ENCODE data around the gene WDFY4.

WDFY4 gene

DNA sequence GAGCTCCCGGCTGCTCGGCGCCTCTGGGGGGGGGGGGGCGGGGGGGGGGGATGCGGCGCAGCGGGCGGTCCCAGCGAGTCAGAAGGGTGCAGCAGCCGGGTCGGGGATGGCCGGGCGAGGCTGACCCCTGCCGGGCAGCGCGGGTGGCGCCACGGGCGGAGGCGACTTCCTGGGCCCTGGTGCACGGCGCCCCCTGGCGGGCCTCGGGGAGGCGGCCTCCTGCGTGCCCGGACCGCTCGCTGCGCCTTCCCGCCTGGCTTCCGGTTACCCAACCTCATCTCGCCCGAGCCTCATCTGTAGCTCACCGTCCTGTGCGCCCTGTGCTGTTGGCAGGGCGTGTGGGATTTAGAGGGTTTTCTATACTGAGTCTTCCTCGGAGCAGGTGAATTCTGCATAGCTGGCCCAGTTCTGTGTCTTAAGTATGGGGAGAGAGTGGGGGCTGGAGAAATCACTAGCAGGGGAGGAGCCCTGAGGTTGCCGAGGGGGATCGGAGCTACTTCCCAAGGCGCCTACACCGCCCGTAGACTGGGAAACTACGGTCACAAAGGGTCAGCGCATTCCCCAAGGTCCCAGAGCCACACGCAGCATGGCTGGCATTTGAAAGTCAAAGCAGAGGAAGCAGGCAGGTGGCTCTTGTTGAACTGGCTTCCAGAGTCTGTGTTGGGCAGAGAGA is 28.3 kb upstream of the WDFY4 start:
- 4% methylated on average over 20 of the region's 46 CpGs for WGBS
- Histone ChIP-seq H3K23ac (ENCODE audit: low read length in 2 of 2) (no peak overlapping the region), H3K4me3 (ENCODE audit: insufficient read depth in 1 of 2, low read depth in 1 of 2, low read length in 2 of 2) (peak overlapping the region; percentile 49 to 87)

GRCh38 chr10:48656914-48657305 is 27.8 kb upstream of the WDFY4 start:
- H2BK120ac ChIP-seq (ENCODE audit: low read depth, low read length), result peak overlapping the region; percentile 55
- peak overlapping the region; percentile 30 for H2BK15ac ChIP-seq (ENCODE audit: low read depth, poor library complexity, severe bottlenecking)
- no peak overlapping the region for H2AK5ac ChIP-seq (ENCODE audit: low read length, severe bottlenecking)
- peaks cover 16% of the 10 kb centered on the region for H3K4me1 ChIP-seq (ENCODE audit: control insufficient read depth, insufficient read depth, low read depth, low read length)
- H2BK12ac ChIP-seq (ENCODE audit: low read length in 2 of 2), result no peak overlapping the region
- no peak overlapping the region for H3K23ac ChIP-seq (ENCODE audit: low read length in 2 of 2)
- H3K4ac ChIP-seq (ENCODE audit: low read depth in 1 of 2, low read length in 2 of 2), result peak overlapping the region in 1 of 2 experiments; percentile 35
- H3K4me3 ChIP-seq (ENCODE audit: insufficient read depth in 1 of 2, low read depth in 1 of 2, low read length in 2 of 2), result peak overlapping the region in 1 of 2 experiments; percentile 80
- peak overlapping the region; percentile 94 for H3K4me2 ChIP-seq (ENCODE audit: low read length, poor library complexity, severe bottlenecking)
- WGBS, result 77% methylated on average over 10 of the region's 10 CpGs
- H3K9ac ChIP-seq (ENCODE audit: low read length), result peak overlapping the region; percentile 81
- H3K18ac ChIP-seq (ENCODE audit: low read depth in 1 of 2, low read length in 2 of 2), result peak overlapping the region in 1 of 2 experiments; percentile 30
- no peaks in the 10 kb centered on the region for H3K79me1 ChIP-seq (replicated peaks; ENCODE audit: low read length, poor library complexity, severe bottlenecking)
- H3K9me3 ChIP-seq (ENCODE audit: control insufficient read depth, low read length), result no peaks in the 10 kb centered on the region
- H4K91ac ChIP-seq (ENCODE audit: low read length), result peak overlapping the region; percentile 0
- no peaks in the 10 kb centered on the region for H3K36me3 ChIP-seq (ENCODE audit: control insufficient read depth in 1 of 2, insufficient read depth in 2 of 2, low read depth in 1 of 2, low read length in 2 of 2)
- no peak overlapping the region for H3K27ac ChIP-seq (ENCODE audit: low read length, poor library complexity, severe bottlenecking)
- H2AFZ ChIP-seq (ENCODE audit: low read depth, low read length), result no peak overlapping the region
- H3K27me3 ChIP-seq (ENCODE audit: control insufficient read depth in 1 of 2, insufficient read depth in 1 of 2, low read length in 2 of 2), result peaks cover 3 to 17% of the 10 kb centered on the region in 2 experiments
- H4K8ac ChIP-seq (ENCODE audit: low read length), result peak overlapping the region; percentile 21
- H3K14ac ChIP-seq (ENCODE audit: low read length in 2 of 2), result no peak overlapping the region
- H2BK5ac ChIP-seq (ENCODE audit: low read depth, low read length, poor library complexity, severe bottlenecking), result no peak overlapping the region
- no peak for DNase-seq

More for the DNA sequence above, 28.3 kb upstream of the WDFY4 start:
- H3K79me1 ChIP-seq (replicated peaks; ENCODE audit: low read length, poor library complexity, severe bottlenecking), result peaks cover under 1% of the 10 kb centered on the region
- H3K4ac ChIP-seq (ENCODE audit: low read depth in 1 of 2, low read length in 2 of 2), result peak overlapping the region in 1 of 2 experiments; percentile 35
- H4K8ac ChIP-seq (ENCODE audit: low read length), result peak overlapping the region; percentile 94
- no peak overlapping the region for H3K14ac ChIP-seq (ENCODE audit: low read length in 2 of 2)
- peak overlapping the region; percentile 28 to 50 for H3K18ac ChIP-seq (ENCODE audit: low read depth in 1 of 2, low read length in 2 of 2)
- no peak overlapping the region for H2AK5ac ChIP-seq (ENCODE audit: low read length, severe bottlenecking)
- peaks cover 0 to 17% of the 10 kb centered on the region in 2 experiments for H3K27me3 ChIP-seq (ENCODE audit: control insufficient read depth in 1 of 2, insufficient read depth in 1 of 2, low read length in 2 of 2)
- peak overlapping the region in 1 of 2 experiments; percentile 87 for H2BK12ac ChIP-seq (ENCODE audit: low read length in 2 of 2)
- peak; percentile 85 for DNase-seq
- peaks cover 0 to 3% of the 10 kb centered on the region in 2 experiments for H3K36me3 ChIP-seq (ENCODE audit: control insufficient read depth in 1 of 2, insufficient read depth in 2 of 2, low read depth in 1 of 2, low read length in 2 of 2)
- peak overlapping the region; percentile 30 for H2BK15ac ChIP-seq (ENCODE audit: low read depth, poor library complexity, severe bottlenecking)
- no peak overlapping the region for H2BK5ac ChIP-seq (ENCODE audit: low read depth, low read length, poor library complexity, severe bottlenecking)
- no peaks in the 10 kb centered on the region for H3K9me3 ChIP-seq (ENCODE audit: control insufficient read depth, low read length)
- peak overlapping the region; percentile 0 for H4K91ac ChIP-seq (ENCODE audit: low read length)
- H3K4me1 ChIP-seq (ENCODE audit: control insufficient read depth, insufficient read depth, low read depth, low read length), result peaks cover 18% of the 10 kb centered on the region
- H3K9ac ChIP-seq (ENCODE audit: low read length), result peak overlapping the region; percentile 86
- peak overlapping the region; percentile 94 for H3K4me2 ChIP-seq (ENCODE audit: low read length, poor library complexity, severe bottlenecking)
- H2BK120ac ChIP-seq (ENCODE audit: low read depth, low read length), result peak overlapping the region; percentile 55
- no peak overlapping the region for H3K27ac ChIP-seq (ENCODE audit: low read length, poor library complexity, severe bottlenecking)
- peak overlapping the region; percentile 80 for H2AFZ ChIP-seq (ENCODE audit: low read depth, low read length)

- Histone ChIP-seq H3K4me1 (ENCODE audit: control insufficient read depth, insufficient read depth, low read depth, low read length) (peaks cover 16% of the 10 kb centered on the region), H3K4ac (ENCODE audit: low read depth in 1 of 2, low read length in 2 of 2) (no peak overlapping the region), H2BK5ac (ENCODE audit: low read depth, low read length, poor library complexity, severe bottlenecking) (no peak overlapping the region), H3K4me2 (ENCODE audit: low read length, poor library complexity, severe bottlenecking) (no peak overlapping the region), H2BK15ac (ENCODE audit: low read depth, poor library complexity, severe bottlenecking) (no peak overlapping the region), H3K14ac (ENCODE audit: low read length in 2 of 2) (no peak overlapping the region), H3K18ac (ENCODE audit: low read depth in 1 of 2, low read length in 2 of 2) (no peak overlapping the region), H3K79me1 (replicated peaks; ENCODE audit: low read length, poor library complexity, severe bottlenecking) (no peaks in the 10 kb centered on the region), H4K91ac (ENCODE audit: low read length) (no peak overlapping the region), H4K8ac (ENCODE audit: low read length) (no peak overlapping the region), H3K9me3 (ENCODE audit: control insufficient read depth, low read length) (no peaks in the 10 kb centered on the region), H3K27ac (ENCODE audit: low read length, poor library complexity, severe bottlenecking) (no peak overlapping the region), H3K23ac (ENCODE audit: low read length in 2 of 2) (no peak overlapping the region), H2AFZ (ENCODE audit: low read depth, low read length) (no peak overlapping the region), H3K4me3 (ENCODE audit: insufficient read depth in 1 of 2, low read depth in 1 of 2, low read length in 2 of 2) (no peak overlapping the region), H3K36me3 (ENCODE audit: control insufficient read depth in 1 of 2, insufficient read depth in 2 of 2, low read depth in 1 of 2, low read length in 2 of 2) (no peaks in the 10 kb centered on the region), H2AK5ac (ENCODE audit: low read length, severe bottlenecking) (no peak overlapping the region), H2BK120ac (ENCODE audit: low read depth, low read length) (no peak overlapping the region), H3K27me3 (ENCODE audit: control insufficient read depth in 1 of 2, insufficient read depth in 1 of 2, low read length in 2 of 2) (peaks cover 4 to 17% of the 10 kb centered on the region in 2 experiments), H3K9ac (ENCODE audit: low read length) (no peak overlapping the region), H2BK12ac (ENCODE audit: low read length in 2 of 2) (no peak overlapping the region)
- no peak for DNase-seq
- 57% methylated on average over 5 of the region's 5 CpGs for WGBS
Measured at GRCh38 chr10:48657416-48657815, 27.3 kb upstream of the WDFY4 start.

- Histone ChIP-seq H3K4me3 (ENCODE audit: insufficient read depth in 1 of 2, low read depth in 1 of 2, low read length in 2 of 2) (peak overlapping the region in 1 of 2 experiments; percentile 29), H3K4me1 (ENCODE audit: control insufficient read depth, insufficient read depth, low read depth, low read length) (peaks cover 16% of the 10 kb centered on the region), H3K9ac (ENCODE audit: low read length) (peak overlapping the region; percentile 11), H2AFZ (ENCODE audit: low read depth, low read length) (no peak overlapping the region), H3K27me3 (ENCODE audit: control insufficient read depth in 1 of 2, insufficient read depth in 1 of 2, low read length in 2 of 2) (peaks cover 10 to 21% of the 10 kb centered on the region in 2 experiments), H2BK5ac (ENCODE audit: low read depth, low read length, poor library complexity, severe bottlenecking) (no peak overlapping the region), H3K79me1 (replicated peaks; ENCODE audit: low read length, poor library complexity, severe bottlenecking) (no peaks in the 10 kb centered on the region), H3K36me3 (ENCODE audit: control insufficient read depth in 1 of 2, insufficient read depth in 2 of 2, low read depth in 1 of 2, low read length in 2 of 2) (no peaks in the 10 kb centered on the region), H3K4ac (ENCODE audit: low read depth in 1 of 2, low read length in 2 of 2) (no peak overlapping the region), H3K18ac (ENCODE audit: low read depth in 1 of 2, low read length in 2 of 2) (no peak overlapping the region), H2AK5ac (ENCODE audit: low read length, severe bottlenecking) (no peak overlapping the region), H3K14ac (ENCODE audit: low read length in 2 of 2) (no peak overlapping the region), H3K9me3 (ENCODE audit: control insufficient read depth, low read length) (no peaks in the 10 kb centered on the region), H4K91ac (ENCODE audit: low read length) (no peak overlapping the region), H3K23ac (ENCODE audit: low read length in 2 of 2) (no peak overlapping the region), H3K27ac (ENCODE audit: low read length, poor library complexity, severe bottlenecking) (no peak overlapping the region), H2BK12ac (ENCODE audit: low read length in 2 of 2) (no peak overlapping the region), H2BK120ac (ENCODE audit: low read depth, low read length) (no peak overlapping the region), H3K4me2 (ENCODE audit: low read length, poor library complexity, severe bottlenecking) (no peak overlapping the region), H4K8ac (ENCODE audit: low read length) (no peak overlapping the region), H2BK15ac (ENCODE audit: low read depth, poor library complexity, severe bottlenecking) (no peak overlapping the region)
- 38% methylated on average over 19 of the region's 19 CpGs for WGBS
- peak; percentile 67 for DNase-seq
Measured at GRCh38 chr10:48658243-48658974, 26.3 kb upstream of the WDFY4 start.
